IMR-90 (cell line): Measurements from ENCODE around the gene EVL. TPM values are rescaled to one million over a fixed set of nuclear protein-coding genes. Genes with fewer than 3 reads are reported as not detected.

Experiments used
- ATAC-seq: fragments of 200-7000 bp; cut with Tn5 transposase; 2 replicates; pipeline ENCODE4 v1.9.1; 2020; ENCODE audit warnings: low read depth, mild to moderate bottlenecking, moderate library complexity
- BruUV-seq: library from RNA; stranded (reverse); fragments of 400-500 nt; replicated peaks from 2 replicates; lab custom pipeline; 2021; lab: Mats Ljungman, UMichigan
- CTCF ChIA-PET: fragments of 300-600 bp; formaldehyde crosslinking; extraction: SDS; loops from one replicate; lab custom pipeline; 2021; ENCODE audit warnings: antibody characterized with exemption; lab: Yijun Ruan, JAX
- POLR2A ChIA-PET: fragments of 300-600 bp; sonication (Branson Sonifier 250); formaldehyde crosslinking; loops from one replicate; lab custom pipeline; 2022; ENCODE audit warnings: antibody characterized with exemption; ENCODE audit not compliant: unreplicated experiment; lab: Charles Lee
- DNase-seq: peaks from one replicate; pipeline ENCODE4 v3.0.0; 2013
- H2AFZ ChIP-seq: replicated peaks from 2 replicates; pipeline ENCODE3; 2013; ENCODE audit warnings: low read length, mild to moderate bottlenecking; ENCODE audit not compliant: poor library complexity
- H2AK5ac ChIP-seq: 2 replicates; pipeline ENCODE4 v1.6.1; 2013; ENCODE audit warnings: low read depth, low read length, inconsistent platforms
- H2AK9ac ChIP-seq: replicated peaks from 2 replicates; pipeline ENCODE3; 2013; ENCODE audit warnings: mild to moderate bottlenecking, low read depth, low read length, moderate library complexity; ENCODE audit not compliant: poor library complexity
- H2BK120ac ChIP-seq: 2 replicates; pipeline ENCODE4 v1.6.1; 2013; ENCODE audit warnings: low read depth, low read length, inconsistent platforms
- H2BK15ac ChIP-seq: 3 replicates; pipeline ENCODE4 v1.6.1; 2013; ENCODE audit warnings: low read depth, low read length, inconsistent platforms
- H2BK20ac ChIP-seq: 2 replicates; pipeline ENCODE4 v1.6.1; 2013; ENCODE audit warnings: low read depth, mild to moderate bottlenecking, inconsistent platforms, low read length, moderate library complexity
- H2BK5ac ChIP-seq: 2 replicates; pipeline ENCODE4 v1.6.1; 2013; ENCODE audit warnings: mild to moderate bottlenecking, low read depth, low read length, inconsistent platforms; ENCODE audit not compliant: poor library complexity, severe bottlenecking
- H3K14ac ChIP-seq: replicated peaks from 2 replicates; pipeline ENCODE4 v1.6.1; 2013; ENCODE audit warnings: low read depth, low read length, inconsistent platforms
- H3K18ac ChIP-seq: 2 replicates; pipeline ENCODE4 v1.6.1; 2013; ENCODE audit warnings: low read depth, low read length, control low read depth
- H3K23ac ChIP-seq: 2 replicates; pipeline ENCODE4 v1.6.1; 2013; ENCODE audit warnings: low read depth, low read length, inconsistent platforms
- H3K27ac ChIP-seq: 2 replicates; pipeline ENCODE4 v1.5.1; 2013; ENCODE audit warnings: mild to moderate bottlenecking, control low read depth, low read length; ENCODE audit not compliant: insufficient read depth
- H3K27me3 ChIP-seq: 2 replicates; pipeline ENCODE4 v1.6.1; 2013; ENCODE audit warnings: low read length; ENCODE audit not compliant: control insufficient read depth, insufficient read depth
- H3K36me3 ChIP-seq: 2 replicates; pipeline ENCODE4 v1.6.1; 2013; ENCODE audit warnings: low read length, mixed read lengths; ENCODE audit not compliant: control insufficient read depth, insufficient read depth
- H3K4ac ChIP-seq: 2 replicates; pipeline ENCODE4 v1.6.1; 2013; ENCODE audit warnings: low read depth, low read length, inconsistent platforms
- H3K4me1 ChIP-seq: 2 replicates; pipeline ENCODE4 v1.6.1; 2013; ENCODE audit warnings: low read length, mixed read lengths; ENCODE audit not compliant: control insufficient read depth, insufficient read depth
- H3K4me2 ChIP-seq: 2 replicates; pipeline ENCODE4 v1.6.1; 2013; ENCODE audit warnings: low read depth, mild to moderate bottlenecking, control low read depth, low read length, moderate library complexity
- H3K4me3 ChIP-seq: 2 replicates; pipeline ENCODE4 v1.5.1; 2013; ENCODE audit warnings: low read depth, mild to moderate bottlenecking, control low read depth, low read length, moderate library complexity; ENCODE audit not compliant: insufficient read depth
- H3K56ac ChIP-seq: 2 replicates; pipeline ENCODE4 v1.6.1; 2013; ENCODE audit warnings: low read length, inconsistent platforms; ENCODE audit not compliant: insufficient read depth; ENCODE audit errors: extremely low read depth
- H3K79me1 ChIP-seq, 2 experiments: 2 replicates each; pipeline ENCODE4 v1.6.1; 2013; ENCODE audit warnings: low read length in 2 of 2, inconsistent platforms in 1 of 2, low read depth in 1 of 2
- H3K9ac ChIP-seq: 2 replicates; pipeline ENCODE4 v1.6.1; 2013; ENCODE audit warnings: low read depth, low read length, control low read depth
- H3K9me1 ChIP-seq: 2 replicates; pipeline ENCODE4 v1.6.1; 2013; ENCODE audit warnings: low read length, inconsistent platforms; ENCODE audit not compliant: insufficient read depth
- H3K9me3 ChIP-seq: 2 replicates; pipeline ENCODE4 v1.6.1; 2013; ENCODE audit warnings: low read length; ENCODE audit not compliant: control insufficient read depth, insufficient read depth
- H4K20me1 ChIP-seq: 2 replicates; pipeline ENCODE4 v1.6.1; 2013; ENCODE audit warnings: low read length, inconsistent platforms; ENCODE audit not compliant: insufficient read depth
- H4K5ac ChIP-seq: 2 replicates; pipeline ENCODE4 v1.6.1; 2013; ENCODE audit warnings: mild to moderate bottlenecking, low read depth, low read length, control low read depth
- H4K8ac ChIP-seq, 2 experiments: 2 replicates each; pipeline ENCODE4 v1.6.1; 2013; ENCODE audit warnings: low read depth in 2 of 2, low read length in 2 of 2, control low read depth in 1 of 2, inconsistent platforms in 1 of 2
- H4K91ac ChIP-seq: 2 replicates; pipeline ENCODE4 v1.6.1; 2013; ENCODE audit warnings: low read depth, low read length, inconsistent platforms; ENCODE audit not compliant: insufficient read depth
- CHD1 ChIP-seq: IDR thresholded peaks from 2 replicates; pipeline ENCODE4 v1.6.1; 2012; ENCODE audit warnings: low read depth, low read length, improper control_type of control experiment
- CTCF ChIP-seq: conservative IDR thresholded peaks from 2 replicates; pipeline ENCODE4 v1.5.1; 2012; ENCODE audit warnings: mild to moderate bottlenecking, low read depth, low read length, improper control_type of control experiment
- MAFK ChIP-seq: IDR thresholded peaks from 2 replicates; pipeline ENCODE4 v1.6.1; 2012; ENCODE audit warnings: low read depth, low read length, improper control_type of control experiment
- MAZ ChIP-seq: IDR thresholded peaks from 2 replicates; pipeline ENCODE4 v1.6.1; 2012; ENCODE audit warnings: low read depth, mild to moderate bottlenecking, low read length, improper control_type of control experiment, moderate library complexity, borderline replicate concordance
- RCOR1 ChIP-seq: IDR thresholded peaks from 2 replicates; pipeline ENCODE4 v1.6.1; 2012; ENCODE audit warnings: mild to moderate bottlenecking, low read length, improper control_type of control experiment; ENCODE audit not compliant: insufficient replicate concordance
- SMC3 ChIP-seq: fragments of 150-350 bp; IDR thresholded peaks from 2 replicates; pipeline ENCODE4 v1.6.1; 2016; ENCODE audit warnings: low read depth, mild to moderate bottlenecking, antibody characterized with exemption, low read length, moderate library complexity
- WGBS, 2 experiments: methylation state at CpG; one replicate each; pipeline versions ENCODE4 v1.1.5 to v1.1.7; 2013; ENCODE audit warnings: missing lambda C conversion rate in 2 of 2; ENCODE audit not compliant: insufficient read length in 1 of 2; ENCODE audit errors: extremely low coverage in 2 of 2; 5-methylcytosine and 5-hydroxymethylcytosine counted together
- dilution Hi-C: fragments of 300-500 bp; cut with HindIII; formaldehyde crosslinking; loops from one replicate; pipeline ENCODE4 v1.14.3; 2018; ENCODE audit warnings: low sequenced_read_pairs; ENCODE audit not compliant: unreplicated experiment
- in situ Hi-C: fragments of 300-500 bp; cut with MboI; formaldehyde crosslinking; loops from 3 replicates; pipeline ENCODE4 v1.14.3; 2019; ENCODE audit warnings: low sequenced_read_pairs, inconsistent platforms, mixed read lengths
- intact Hi-C: fragments of 100-400 bp; cut with micrococcal nuclease; formaldehyde crosslinking; loops from 2 replicates; pipeline ENCODE4 v1.10.0; 2022
- polyA plus RNA-seq, 3 experiments: library from polyadenylated mRNA; depleted of rRNA; stranded (reverse); fragments of >200 nt; gene quantifications; 2 replicates each; pipeline ENCODE4 v1.2.3, GENCODE V29; 2012; ENCODE audit warnings: low replicate concordance in 1 of 3
- total RNA-seq: library from RNA; depleted of rRNA; stranded (reverse); fragments of >200 nt; gene quantifications from 2 replicates; pipeline ENCODE4 v1.2.3, GENCODE V29; 2012

The EVL gene
- total and polyA plus RNA-seq, 2 of the 4 experiments (the other 2 are of a cell fraction): 7.2 to 36.5 TPM

DNA sequence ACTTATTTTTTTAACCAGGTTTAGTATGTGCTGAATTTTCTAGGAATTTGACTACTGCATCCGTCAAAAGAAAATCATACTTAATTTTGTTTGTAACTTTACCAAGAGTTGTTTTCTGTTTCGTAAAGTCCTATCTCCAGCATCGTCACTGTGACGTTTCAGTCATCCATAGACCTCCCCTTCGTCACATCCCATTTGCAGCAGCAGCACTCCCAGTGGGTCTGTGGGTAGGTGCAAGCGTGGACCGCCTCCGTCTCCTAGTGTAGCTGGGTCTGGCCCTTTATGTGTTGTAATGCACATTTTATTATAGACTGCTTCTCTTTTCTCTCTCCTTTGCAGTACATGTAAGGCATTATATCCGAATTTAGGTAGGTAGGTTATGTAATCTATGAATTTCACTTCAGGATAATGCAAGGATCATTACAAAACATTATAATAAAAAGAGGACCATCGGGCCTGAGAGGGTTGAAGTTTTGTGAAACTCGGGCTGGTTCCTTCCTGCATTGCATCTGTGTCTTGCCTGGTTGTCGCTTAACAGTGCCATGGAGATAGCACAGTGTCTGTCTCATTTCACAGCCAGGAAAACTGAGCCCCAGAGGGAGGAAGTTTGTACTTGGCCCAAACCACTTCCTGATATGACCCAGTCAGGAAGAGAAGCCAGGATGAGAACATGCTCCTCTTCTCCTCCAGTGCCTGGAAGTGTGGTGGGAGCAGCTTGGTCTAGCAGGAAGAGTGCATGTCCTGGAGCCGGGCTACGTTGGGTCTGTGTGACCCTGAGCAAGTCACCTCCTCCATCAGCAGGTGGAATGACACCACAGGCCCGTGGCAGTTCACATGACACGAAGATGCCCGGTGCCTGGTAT, 41.3 kb downstream of the EVL start:
- H3K14ac ChIP-seq: no peak overlapping the region
- no peak overlapping the region for H3K56ac ChIP-seq
- peaks cover 24% of the 10 kb centered on the region for H3K9me1 ChIP-seq
- ATAC-seq (no peak), DNase-seq (no peak)
- 0 out of 2 replicates have a peak overlapping the region, but pooled peaks have one; percentile 16 for H2AK5ac ChIP-seq
- H2BK20ac ChIP-seq: no peak overlapping the region
- H3K9me3 ChIP-seq: no peaks in the 10 kb centered on the region
- ChIA-PET POLR2A (no interaction called here), CTCF (no interaction called here)
- WGBS, 2 experiments: 100% methylated on average over 1 of the region's 17 CpGs; no CpG with 5 or more reads in 1 of the 2 experiments
- BruUV-seq: no TSS peak
- H2BK15ac ChIP-seq: no peak overlapping the region
- H2AFZ ChIP-seq: no peak overlapping the region
- no peak overlapping the region for H4K91ac ChIP-seq
- intact Hi-C loops: loop anchor here (5.0 kb wide), 1 partner anchor 74 kb away; no protein-coding TSS in a partner anchor
- dilution Hi-C loops: no loop called here
- H2BK120ac ChIP-seq: no peak overlapping the region
- peaks cover 9 to 26% of the 10 kb centered on the region in 2 experiments; a peak in 2 of 4 replicates for H3K79me1 ChIP-seq
- no peak overlapping the region for H3K4ac ChIP-seq
- no peaks in the 10 kb centered on the region for H4K20me1 ChIP-seq
- no peak overlapping the region for H3K9ac ChIP-seq
- TF ChIP-seq CHD1: no peak
- no peak for TF ChIP-seq RCOR1
- no peak for TF ChIP-seq CTCF
- TF ChIP-seq MAFK: no peak
- no peak for TF ChIP-seq MAZ
- TF ChIP-seq SMC3: no peak
- H4K8ac ChIP-seq: no peak overlapping the region
- H2BK5ac ChIP-seq: no peak overlapping the region
- in situ Hi-C loops: no loop called here
- no peak overlapping the region for H3K4me2 ChIP-seq
- no peak overlapping the region for H2AK9ac ChIP-seq
- H3K27ac ChIP-seq: no peak overlapping the region
- H3K4me1 ChIP-seq: peaks cover 21% of the 10 kb centered on the region
- no peak overlapping the region for H3K4me3 ChIP-seq
- no peaks in the 10 kb centered on the region for H3K36me3 ChIP-seq
- no peak overlapping the region for H3K23ac ChIP-seq
- H3K27me3 ChIP-seq: no peaks in the 10 kb centered on the region
- peak overlapping the region; percentile 7; the same call in 1 of the 2 replicates for H4K5ac ChIP-seq
- H3K18ac ChIP-seq: no peak overlapping the region
